ENCODE measurements around the gene CDK14.

Gene CDK14

GRCh38 chr7:91212582-91212981 is 616.5 kb downstream of the CDK14 start:
- no peaks in the 10 kb centered on the region for H3K27me3 ChIP-seq
- H3K27ac ChIP-seq, result no peak overlapping the region
- no peak overlapping the region for H3K4me3 ChIP-seq
- no peak overlapping the region for H3K9ac ChIP-seq
- peaks cover 0 to 6% (median 0%) of the 10 kb centered on the region in 11 experiments; a peak in 3 of 22 replicates for H3K9me3 ChIP-seq (replicated peaks in 1 of 11)
- H4K20me1 ChIP-seq, result no peaks in the 10 kb centered on the region
- no peak for TF ChIP-seq Cebpa-rat (IDR thresholded peaks at IDR 0.05)
- H3K36me3 ChIP-seq, result peaks cover 0 to 22% (median 7%) of the 10 kb centered on the region in 11 experiments; a peak in 12 of 22 replicates
- no peak overlapping the region for H3K4me2 ChIP-seq
- no peaks in the 10 kb centered on the region for H3K4me1 ChIP-seq

GRCh38 chr7:91226411-91226810 is 630.3 kb downstream of the CDK14 start:
- H3K27ac ChIP-seq, result no peak overlapping the region
- no peaks in the 10 kb centered on the region for H3K9me3 ChIP-seq (replicated peaks in 1 of 11)
- TF ChIP-seq Cebpa-rat (IDR thresholded peaks at IDR 0.05), result no peak
- H3K9ac ChIP-seq, result no peak overlapping the region
- H3K4me1 ChIP-seq, result no peaks in the 10 kb centered on the region
- no peaks in the 10 kb centered on the region for H3K27me3 ChIP-seq
- no peak overlapping the region for H3K4me3 ChIP-seq
- no peak overlapping the region for H3K4me2 ChIP-seq
- H3K36me3 ChIP-seq, result no peaks in the 10 kb centered on the region
- H4K20me1 ChIP-seq, result no peaks in the 10 kb centered on the region

- no peaks in the 10 kb centered on the region for H3K4me1 ChIP-seq
- no peak overlapping the region for H3K4me3 ChIP-seq
- H3K9me3 ChIP-seq (replicated peaks in 1 of 11), result no peaks in the 10 kb centered on the region
- no peaks in the 10 kb centered on the region for H3K27me3 ChIP-seq
- no peaks in the 10 kb centered on the region for H3K36me3 ChIP-seq
- TF ChIP-seq Cebpa-rat (IDR thresholded peaks at IDR 0.05), result no peak
- H4K20me1 ChIP-seq, result no peaks in the 10 kb centered on the region
- H3K4me2 ChIP-seq, result no peak overlapping the region
- no peak overlapping the region for H3K27ac ChIP-seq
- H3K9ac ChIP-seq, result no peak overlapping the region
Measured at GRCh38 chr7:91228327-91228726, 632.2 kb downstream of the CDK14 start.

GRCh38 chr7:91228927-91229558 is 632.9 kb downstream of the CDK14 start:
- no peak overlapping the region for H3K4me3 ChIP-seq
- H3K36me3 ChIP-seq, result no peaks in the 10 kb centered on the region
- H3K27ac ChIP-seq, result no peak overlapping the region
- no peak overlapping the region for H3K9ac ChIP-seq
- no peaks in the 10 kb centered on the region for H4K20me1 ChIP-seq
- H3K27me3 ChIP-seq, result no peaks in the 10 kb centered on the region
- H3K4me1 ChIP-seq, result no peaks in the 10 kb centered on the region
- no peak overlapping the region for H3K4me2 ChIP-seq
- H3K9me3 ChIP-seq (replicated peaks in 1 of 11), result no peaks in the 10 kb centered on the region
- TF ChIP-seq Cebpa-rat (IDR thresholded peaks at IDR 0.05), result no peak

GRCh38 chr7:91230100-91230499 is 634.0 kb downstream of the CDK14 start:
- no peak overlapping the region for H3K4me3 ChIP-seq
- no peak overlapping the region for H3K4me2 ChIP-seq
- no peak overlapping the region for H3K9ac ChIP-seq
- H3K27me3 ChIP-seq, result no peaks in the 10 kb centered on the region
- H4K20me1 ChIP-seq, result no peaks in the 10 kb centered on the region
- H3K9me3 ChIP-seq (replicated peaks in 1 of 11), result no peaks in the 10 kb centered on the region
- H3K4me1 ChIP-seq, result no peaks in the 10 kb centered on the region
- TF ChIP-seq Cebpa-rat (IDR thresholded peaks at IDR 0.05), result no peak
- no peak overlapping the region for H3K27ac ChIP-seq
- H3K36me3 ChIP-seq, result no peaks in the 10 kb centered on the region

GRCh38 chr7:91230503-91230902 is 634.4 kb downstream of the CDK14 start:
- H3K9ac ChIP-seq, result no peak overlapping the region
- no peaks in the 10 kb centered on the region for H3K9me3 ChIP-seq (replicated peaks in 1 of 11)
- H3K4me2 ChIP-seq, result no peak overlapping the region
- H3K27me3 ChIP-seq, result no peaks in the 10 kb centered on the region
- no peak overlapping the region for H3K27ac ChIP-seq
- H3K4me1 ChIP-seq, result no peaks in the 10 kb centered on the region
- H3K4me3 ChIP-seq, result no peak overlapping the region
- H4K20me1 ChIP-seq, result no peaks in the 10 kb centered on the region
- no peaks in the 10 kb centered on the region for H3K36me3 ChIP-seq
- TF ChIP-seq Cebpa-rat (IDR thresholded peaks at IDR 0.05), result no peak

GRCh38 chr7:91233212-91233611 is 637.1 kb downstream of the CDK14 start:
- Histone ChIP-seq H3K36me3 (no peaks in the 10 kb centered on the region), H3K27me3 (peaks cover 0 to 4% (median 0%) of the 10 kb centered on the region in 11 experiments; a peak in 1 of 22 replicates), H4K20me1 (no peaks in the 10 kb centered on the region), H3K9ac (no peak overlapping the region), H3K9me3 (replicated peaks in 1 of 11) (no peaks in the 10 kb centered on the region), H3K27ac (no peak overlapping the region), H3K4me3 (no peak overlapping the region), H3K4me1 (no peaks in the 10 kb centered on the region), H3K4me2 (no peak overlapping the region)
- no peak for TF ChIP-seq Cebpa-rat (IDR thresholded peaks at IDR 0.05)

- no peaks in the 10 kb centered on the region for H3K9me3 ChIP-seq (replicated peaks in 1 of 11)
- H3K4me2 ChIP-seq, result no peak overlapping the region
- H4K20me1 ChIP-seq, result no peaks in the 10 kb centered on the region
- H3K4me1 ChIP-seq, result peaks cover 0 to 21% (median 10%) of the 10 kb centered on the region in 10 experiments; a peak in 12 of 20 replicates
- no peak overlapping the region for H3K9ac ChIP-seq
- no peak overlapping the region for H3K27ac ChIP-seq
- no peak for TF ChIP-seq Cebpa-rat (IDR thresholded peaks at IDR 0.05)
- H3K4me3 ChIP-seq, result no peak overlapping the region
- H3K36me3 ChIP-seq, result no peaks in the 10 kb centered on the region
- H3K27me3 ChIP-seq, result peaks cover 0 to 4% (median 0%) of the 10 kb centered on the region in 11 experiments; a peak in 1 of 22 replicates
Measured at GRCh38 chr7:91235211-91235832, 639.2 kb downstream of the CDK14 start.

- Histone ChIP-seq H3K4me2 (peak overlapping the region in 7 of 11 experiments; percentile 22 to 77 (median 68); a peak in 12 of 22 replicates), H3K36me3 (no peaks in the 10 kb centered on the region), H4K20me1 (no peaks in the 10 kb centered on the region), H3K4me1 (peaks cover 0 to 24% (median 11%) of the 10 kb centered on the region in 10 experiments; a peak in 12 of 20 replicates), H3K9ac (no peak overlapping the region), H3K9me3 (replicated peaks in 1 of 11) (no peaks in the 10 kb centered on the region), H3K27me3 (peaks cover 0 to 4% (median 0%) of the 10 kb centered on the region in 11 experiments; a peak in 1 of 22 replicates), H3K4me3 (no peak overlapping the region), H3K27ac (no peak overlapping the region)
- no peak for TF ChIP-seq Cebpa-rat (IDR thresholded peaks at IDR 0.05)
Measured at GRCh38 chr7:91239171-91239604, 643.1 kb downstream of the CDK14 start.

All from BLaER1 treated with 17β-estradiol and CSF1 and Interleukin-3, amounts not matched to agents 10 nM and 100 nM (cell line).